HG03039 (cell line): ENCODE data around the gene PEX5L.

Source experiments
- ATAC-seq: cut with Tn5 transposase; IDR thresholded peaks from one replicate; pipeline ENCODE4 v1.9.1; 2021; ENCODE audit warnings: mild to moderate bottlenecking, moderate library complexity; ENCODE audit not compliant: unreplicated experiment

The PEX5L gene

DNA sequence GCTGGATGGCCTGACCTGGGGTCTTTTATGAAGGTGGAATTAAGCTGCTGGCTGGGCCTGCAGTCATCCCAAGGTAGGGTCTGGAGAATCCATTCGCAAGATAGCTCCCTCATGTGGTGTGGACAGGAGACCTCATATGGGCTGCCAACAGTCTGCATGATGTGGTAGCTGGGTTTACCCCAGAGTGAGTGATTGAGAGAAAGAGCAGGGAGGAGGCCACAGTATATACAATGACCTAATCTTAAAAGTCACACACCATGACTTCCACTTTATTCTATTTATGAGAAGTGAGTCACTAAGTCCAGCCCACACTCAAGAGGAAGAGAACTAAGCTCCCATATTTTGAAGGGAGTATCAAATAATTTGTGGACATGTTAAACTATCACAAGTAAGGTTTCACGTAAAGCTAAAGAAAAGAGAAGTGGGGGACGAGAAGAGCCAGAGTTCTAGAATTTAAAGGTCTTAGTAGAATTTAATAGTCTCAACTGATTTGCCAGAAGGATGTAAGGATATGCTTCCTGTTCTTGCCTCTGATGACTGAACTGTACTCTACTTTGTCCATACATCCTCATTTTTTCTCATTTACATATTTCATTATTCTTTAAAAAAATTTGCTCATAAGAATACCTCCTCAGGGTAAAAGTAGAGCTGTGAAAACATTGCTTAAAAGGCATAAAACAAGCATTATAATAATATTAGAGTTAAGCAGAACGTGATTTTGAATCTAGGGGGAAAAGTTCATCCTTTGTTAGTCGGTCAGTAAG lies 184.4 kb downstream of the PEX5L start:
- ATAC-seq: peak; percentile 91

DNA sequence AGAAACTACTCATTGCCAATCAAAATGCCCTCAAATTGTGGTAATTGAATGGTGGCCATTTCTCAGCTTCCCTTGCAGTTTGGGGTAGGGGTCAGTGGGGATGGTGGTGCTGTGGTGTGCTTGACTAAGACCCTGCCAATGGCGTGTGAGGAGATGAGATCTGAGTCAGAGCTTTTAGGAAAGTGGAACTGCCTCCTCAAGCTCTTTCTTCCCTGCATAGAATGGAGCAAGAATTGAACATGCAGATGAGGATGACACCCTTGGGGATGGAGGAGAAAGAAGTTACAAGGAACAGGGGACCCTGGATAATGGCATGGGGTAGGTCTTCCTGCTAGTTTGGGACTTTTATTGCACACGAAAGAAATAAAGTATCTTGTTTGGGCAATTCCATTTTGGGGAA lies 188.0 kb downstream of the PEX5L start:
- no peak for ATAC-seq

DNA sequence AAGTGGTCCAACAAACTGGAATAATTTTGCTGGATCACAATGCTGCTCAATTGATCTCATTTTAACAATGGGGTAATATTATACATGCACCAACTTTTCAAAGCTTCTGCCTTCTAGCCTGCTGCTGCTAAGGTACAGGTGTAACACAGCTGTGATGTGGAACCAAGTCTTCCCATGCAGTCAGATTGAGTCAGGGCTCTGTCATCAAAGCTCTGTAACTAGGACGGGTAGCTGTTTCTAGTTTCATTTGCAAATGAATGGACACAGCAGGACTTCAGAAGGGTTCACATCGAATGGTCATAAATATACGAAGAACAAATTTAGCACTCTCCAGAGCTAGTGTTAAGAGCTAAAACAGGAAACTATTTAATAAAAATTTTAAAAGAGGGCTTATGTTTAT lies 194.7 kb downstream of the PEX5L start:
- ATAC-seq: no peak

DNA sequence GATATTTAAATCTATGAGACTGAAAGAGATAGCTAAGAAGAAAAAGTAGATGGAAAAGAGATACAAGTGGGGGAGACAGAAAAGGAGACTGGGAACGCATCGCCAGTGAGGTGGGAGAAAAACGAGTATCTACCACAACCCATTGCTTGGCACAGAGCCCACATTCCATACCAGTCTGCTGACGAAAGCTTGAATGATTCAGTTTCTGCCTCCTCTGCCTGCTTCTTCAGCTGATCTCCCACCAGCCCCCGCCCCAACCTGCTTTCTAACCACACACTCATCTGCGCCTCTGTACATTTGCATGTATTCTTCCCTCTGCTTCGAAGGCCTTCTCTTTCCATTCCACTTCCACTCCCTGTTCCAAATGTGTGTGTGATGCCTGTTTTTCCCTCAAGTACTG lies 195.8 kb downstream of the PEX5L start:
- ATAC-seq: no peak

DNA sequence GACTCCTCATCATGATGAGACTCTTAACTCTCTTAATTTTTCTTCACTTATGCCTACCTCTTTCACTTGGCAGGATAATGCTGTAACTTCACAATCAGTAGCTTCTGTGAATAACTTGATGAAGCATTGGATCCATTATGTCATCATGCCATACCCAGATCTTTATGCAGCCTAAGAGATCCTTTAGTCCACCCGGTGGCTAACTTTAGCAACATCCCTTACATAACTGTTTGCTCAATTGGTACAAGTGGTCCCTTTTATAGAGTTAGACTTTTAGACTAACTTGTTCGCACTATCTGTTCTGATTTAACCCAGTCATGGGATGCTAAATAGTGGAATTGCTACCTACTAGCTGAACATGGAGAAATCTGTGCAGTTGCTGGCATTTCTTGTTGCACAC lies 199.4 kb downstream of the PEX5L start:
- ATAC-seq: no peak

DNA sequence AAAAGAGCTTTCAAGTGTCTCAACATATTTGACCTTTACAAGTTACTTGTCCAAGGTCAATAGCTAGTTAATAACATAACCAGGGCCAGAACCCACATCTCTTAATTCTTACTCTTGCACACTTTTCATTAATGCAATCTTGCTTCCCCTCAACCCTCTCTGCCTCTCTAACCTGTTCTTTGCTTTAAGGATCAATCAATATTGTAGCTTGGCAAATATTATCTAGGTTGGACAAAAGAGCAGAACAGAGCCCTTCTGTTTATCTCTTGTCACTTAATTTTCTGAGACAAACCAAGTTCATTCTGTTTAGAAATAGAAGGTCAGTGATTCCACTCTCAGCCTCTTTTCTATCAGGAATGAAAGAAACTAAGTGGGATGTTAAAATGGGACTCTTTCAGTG lies 203.4 kb downstream of the PEX5L start:
- no peak for ATAC-seq

DNA sequence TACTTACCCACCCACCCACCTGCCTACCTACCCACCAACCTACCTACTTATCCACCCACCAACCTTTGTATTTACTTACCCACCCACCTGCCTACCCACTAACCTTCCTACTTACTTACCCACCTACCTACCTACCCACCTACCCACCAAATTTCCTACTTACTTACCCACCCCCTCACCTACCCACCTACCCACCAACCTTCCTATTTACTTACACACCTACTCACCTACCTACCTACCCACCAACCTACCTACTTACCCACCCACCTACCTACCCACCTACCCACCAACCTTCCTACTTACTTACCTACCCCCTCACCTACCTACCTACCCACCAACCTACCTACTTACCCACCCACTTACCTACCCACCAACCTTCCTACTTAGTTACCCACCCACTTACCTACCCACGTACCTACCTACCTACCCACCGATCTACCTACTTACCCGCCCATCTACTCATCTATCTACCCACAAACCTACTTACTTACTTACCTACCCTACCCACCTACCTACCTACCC lies 204.3 kb downstream of the PEX5L start:
- ATAC-seq: no peak

DNA sequence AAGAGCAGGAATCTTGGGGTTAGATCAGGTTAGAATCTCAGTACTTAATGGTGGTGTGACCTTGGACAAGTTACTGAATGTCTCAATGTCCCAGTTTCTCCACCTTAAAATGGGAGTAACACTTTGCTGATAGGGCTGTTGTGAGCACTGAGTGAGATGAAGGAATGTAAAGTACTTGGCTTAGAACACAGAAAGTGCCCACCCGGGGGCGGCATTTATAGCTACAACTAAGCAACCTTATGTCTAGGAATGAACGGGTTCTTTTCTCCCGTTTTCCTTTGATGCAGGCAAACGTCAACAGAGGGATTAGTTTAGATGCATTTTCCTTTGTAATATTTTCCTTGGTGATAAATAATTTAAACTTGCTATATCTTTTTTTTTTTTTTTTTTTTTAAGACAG lies 207.3 kb downstream of the PEX5L start:
- no peak for ATAC-seq

DNA sequence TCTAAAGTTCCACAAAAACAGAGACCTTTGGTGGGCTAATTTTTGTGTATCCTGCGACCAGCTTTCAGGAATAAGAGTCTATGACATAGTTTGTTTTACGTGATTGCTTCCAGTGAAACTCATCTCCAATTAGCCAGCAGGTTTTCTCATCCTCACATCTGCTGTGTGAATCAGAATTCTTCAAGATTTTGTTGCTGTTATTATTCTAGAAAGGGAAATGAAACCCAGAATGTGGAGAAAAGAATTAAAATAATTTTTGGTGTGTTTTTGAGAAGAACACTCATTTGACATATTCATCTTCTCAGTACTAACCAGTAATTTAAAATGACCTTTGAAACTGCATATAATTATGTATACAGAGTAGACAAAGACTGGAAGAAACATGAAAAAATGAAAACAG lies 208.0 kb downstream of the PEX5L start:
- no peak for ATAC-seq

DNA sequence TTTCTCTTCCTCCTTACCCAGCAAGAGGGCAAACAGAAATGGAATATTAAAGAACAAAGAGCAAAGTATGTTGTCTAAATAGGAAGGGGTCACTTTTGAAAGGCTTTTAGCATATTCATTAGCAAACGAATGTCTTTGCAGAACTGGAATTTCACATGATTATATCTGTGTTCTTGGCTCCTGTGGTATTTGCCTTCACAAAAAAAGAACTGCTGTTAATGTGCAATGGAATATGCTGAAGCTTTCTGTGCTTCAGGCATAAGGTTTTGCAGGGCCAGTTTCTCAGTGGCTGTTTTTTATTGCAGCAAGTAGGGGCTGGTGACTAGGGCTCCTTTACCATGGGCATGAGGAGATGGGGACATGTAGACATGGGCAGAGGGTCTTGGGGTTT lies 210.5 kb downstream of the PEX5L start:
- no peak for ATAC-seq

DNA sequence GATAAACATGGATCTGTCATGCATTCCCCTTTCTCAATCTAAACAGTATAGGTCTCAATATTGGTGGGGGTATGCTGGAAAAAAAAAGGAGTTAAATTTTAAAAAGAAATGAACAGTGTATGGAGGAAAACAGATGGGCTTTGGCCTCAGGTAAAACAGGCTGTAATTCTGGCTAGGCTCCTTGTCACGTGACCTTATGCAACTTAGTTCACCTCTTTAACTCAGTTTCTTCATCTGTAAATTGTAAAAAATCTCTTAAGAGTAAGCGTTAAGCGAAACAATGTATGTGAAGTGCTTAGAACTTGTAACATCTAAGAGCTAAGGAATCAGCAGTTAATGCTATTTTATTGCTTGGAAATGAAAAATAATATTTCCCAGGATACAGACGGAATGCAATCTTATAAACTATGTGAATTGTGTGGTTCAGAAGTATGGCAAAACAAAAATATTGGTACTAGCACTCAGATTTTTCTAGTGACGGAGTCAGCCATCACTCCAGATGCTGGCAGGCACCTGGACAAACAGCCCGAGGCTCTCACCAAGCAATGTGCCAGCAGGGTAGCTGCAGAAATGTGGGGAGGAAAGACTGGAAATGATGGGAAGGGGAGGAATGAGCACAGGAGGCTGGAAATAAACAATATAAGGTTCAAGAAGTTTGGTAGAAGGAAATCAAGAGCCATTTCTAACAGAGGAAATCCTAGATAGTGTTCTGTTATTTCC lies 211.1 kb downstream of the PEX5L start:
- ATAC-seq: no peak

DNA sequence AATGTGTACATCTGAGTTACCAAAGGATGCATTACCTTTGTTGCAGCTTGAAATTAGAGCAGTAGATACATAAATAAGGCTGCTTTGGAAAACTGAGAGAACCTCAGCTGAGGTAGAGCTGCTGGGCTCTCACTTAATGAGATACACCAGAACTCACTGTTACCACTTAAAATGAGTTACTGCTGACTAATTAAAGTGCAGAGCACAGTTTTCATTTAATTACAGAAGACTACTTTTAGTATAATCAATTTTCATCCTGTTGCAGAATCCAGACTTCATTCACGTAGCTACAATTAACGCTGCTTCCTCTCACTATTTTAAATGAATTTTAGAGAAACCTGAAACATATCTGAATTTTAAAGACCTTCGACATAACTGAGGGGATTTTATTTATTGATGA lies 214.4 kb downstream of the PEX5L start:
- ATAC-seq: no peak

DNA sequence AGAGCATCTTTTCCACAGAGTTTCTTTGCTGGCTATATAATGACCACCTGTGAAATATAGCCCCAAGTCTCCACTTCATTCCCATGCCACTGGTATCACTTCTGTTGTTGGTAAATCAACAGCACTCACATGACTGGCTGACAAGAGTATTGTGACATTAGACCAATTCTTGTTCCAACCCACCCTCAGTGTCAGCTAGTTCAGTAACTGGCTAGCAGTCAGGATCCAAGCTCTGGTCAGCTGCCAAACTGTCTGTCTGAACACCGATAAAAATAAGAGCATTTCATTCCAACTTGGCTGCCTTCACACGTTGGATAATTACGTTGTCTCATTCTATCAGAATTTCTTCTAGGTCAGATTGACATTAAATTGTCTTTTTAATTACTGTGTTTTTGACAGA lies 217.4 kb downstream of the PEX5L start:
- ATAC-seq: no peak

DNA sequence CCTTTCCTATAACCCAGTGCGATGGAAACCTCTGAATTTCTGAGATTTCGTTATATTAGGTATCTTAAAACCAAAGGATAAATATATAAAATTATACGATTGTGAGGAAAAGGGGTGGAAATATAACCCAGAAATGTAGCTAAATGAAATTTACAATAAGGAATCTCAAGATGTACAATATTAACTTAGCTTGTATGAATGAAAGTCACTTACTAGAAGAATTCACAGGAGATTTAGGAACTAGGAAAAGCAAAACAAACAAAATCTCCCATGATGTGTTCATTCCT lies 224.7 kb downstream of the PEX5L start:
- ATAC-seq: no peak

DNA sequence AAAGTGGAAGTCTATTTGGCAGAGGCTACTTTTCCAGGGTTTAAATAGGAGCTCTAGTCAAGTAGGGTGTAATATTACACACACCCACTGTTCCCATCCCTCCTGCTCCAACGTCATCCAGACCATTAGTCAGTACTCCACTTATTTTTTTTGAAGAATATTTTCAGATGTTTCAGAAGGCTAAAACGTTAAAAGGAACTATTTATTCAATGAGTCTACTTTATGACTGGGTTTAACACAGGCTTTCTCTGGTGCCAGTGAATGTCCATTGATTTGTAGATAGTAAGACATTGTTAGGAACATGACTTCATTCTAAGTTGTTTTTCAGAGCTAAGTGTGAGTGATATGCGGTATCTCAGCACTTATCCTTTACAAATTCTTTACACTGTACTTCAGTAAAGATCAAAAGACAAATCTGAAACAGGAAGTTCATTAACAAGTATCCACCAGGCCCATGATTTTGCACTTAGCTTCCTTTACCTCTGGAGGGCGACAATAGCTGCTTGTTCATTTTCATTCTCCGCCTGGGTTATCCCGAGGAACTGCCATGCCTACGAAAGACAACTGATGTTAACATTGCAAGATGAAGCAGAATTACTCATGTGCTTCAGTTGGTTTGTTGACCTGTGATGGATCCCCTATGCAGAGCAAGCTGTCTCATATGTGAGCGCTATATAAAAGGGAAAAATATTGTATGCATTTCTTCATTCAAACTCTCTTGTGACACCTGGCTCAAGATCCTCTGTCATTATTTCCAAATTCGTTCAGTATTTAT lies 225.2 kb downstream of the PEX5L start:
- ATAC-seq: no peak

DNA sequence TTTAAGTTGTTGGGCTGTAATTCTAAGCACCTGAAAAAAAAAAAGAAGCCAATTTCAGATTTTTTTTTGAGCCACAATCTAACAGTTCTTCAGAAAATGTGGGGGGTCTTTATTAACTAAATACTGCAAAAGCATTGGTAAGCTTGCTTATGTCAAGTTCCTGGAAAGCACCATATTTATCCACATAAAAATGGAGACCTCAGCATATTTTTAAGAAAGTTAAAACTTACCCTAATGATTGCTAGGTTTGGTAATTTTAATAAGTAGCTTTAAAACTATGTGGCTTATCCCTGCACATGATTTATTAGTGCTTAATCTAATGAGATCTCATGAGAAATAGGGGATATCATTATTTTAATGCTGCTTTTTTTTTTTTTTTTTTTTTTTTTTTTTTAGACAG lies 227.1 kb downstream of the PEX5L start:
- ATAC-seq: no peak

DNA sequence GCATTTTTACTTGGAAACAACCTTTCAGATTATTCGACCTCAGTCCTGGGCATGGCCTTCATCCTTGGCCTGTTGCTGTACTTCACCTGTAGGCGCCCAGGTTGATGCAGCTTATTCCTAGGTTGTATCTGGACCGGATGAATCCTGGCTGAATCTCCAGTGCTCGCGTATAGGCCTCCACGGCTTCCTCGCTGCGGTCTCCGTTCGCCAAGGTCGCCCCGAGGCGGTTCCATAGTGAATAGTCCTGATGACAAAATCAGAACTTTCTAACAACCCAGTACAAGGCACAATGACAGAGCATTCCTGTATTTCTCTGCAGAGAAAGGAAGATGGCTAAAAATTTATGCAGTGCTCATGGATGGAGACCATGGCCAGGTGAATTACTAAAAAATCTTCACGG lies 229.1 kb downstream of the PEX5L start:
- ATAC-seq: no peak

DNA sequence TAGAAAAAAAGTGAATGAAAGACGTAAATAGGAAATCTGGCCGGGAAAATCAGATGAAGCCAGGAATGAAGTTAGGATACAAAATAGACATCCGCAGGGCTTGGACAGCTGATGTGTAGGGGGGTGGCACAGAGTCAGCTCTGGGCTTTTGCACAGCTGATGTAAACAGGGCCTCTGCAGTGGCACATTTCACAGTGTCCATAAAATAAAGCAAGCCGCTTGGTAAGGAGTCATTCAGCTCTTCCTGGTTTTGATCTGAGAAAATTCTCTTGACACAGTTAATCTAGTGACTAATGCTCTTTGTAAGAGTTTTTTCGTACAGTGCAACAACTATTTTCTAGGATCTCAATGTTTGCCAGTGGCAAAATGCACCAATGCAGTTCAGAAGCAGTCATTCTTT lies 230.6 kb downstream of the PEX5L start:
- no peak for ATAC-seq

DNA sequence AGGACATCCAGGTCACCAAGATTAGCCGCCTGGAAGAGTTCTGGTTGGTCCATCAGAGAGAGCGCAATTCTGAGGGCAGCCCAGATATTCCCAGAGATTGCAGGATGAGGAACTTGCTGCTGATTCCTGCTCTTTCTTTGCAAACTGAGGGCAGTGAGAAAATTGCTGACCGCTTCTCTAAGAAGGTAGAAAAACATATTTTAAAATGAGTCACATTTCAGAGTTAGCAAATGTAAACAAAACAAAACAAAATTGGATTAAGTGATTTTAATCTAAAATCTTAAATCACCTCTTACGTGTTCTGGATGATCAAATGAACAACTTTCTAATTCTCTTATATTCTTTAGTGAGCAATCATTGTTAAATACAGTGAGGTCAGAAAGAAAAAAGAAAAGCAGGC lies 234.9 kb downstream of the PEX5L start:
- no peak for ATAC-seq

DNA sequence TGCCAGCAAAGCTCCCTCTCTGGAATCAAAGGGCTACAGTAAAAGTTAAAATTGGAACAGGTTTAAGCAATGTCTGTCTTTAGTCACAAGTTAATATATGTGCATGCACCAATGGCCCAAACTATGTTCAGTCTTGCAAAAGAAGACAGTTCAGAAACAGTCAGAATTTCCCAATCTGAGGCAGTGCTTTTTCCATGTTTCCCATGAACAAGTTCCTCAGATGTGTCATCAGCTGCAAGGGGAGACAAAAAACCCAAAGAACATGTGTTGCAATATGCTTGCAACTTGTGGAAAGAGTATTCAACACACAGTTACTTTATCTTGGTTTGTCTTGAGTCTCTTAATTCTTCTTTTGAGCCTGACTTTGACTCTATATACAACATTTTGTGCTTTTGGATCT lies 235.5 kb downstream of the PEX5L start:
- ATAC-seq: no peak

DNA sequence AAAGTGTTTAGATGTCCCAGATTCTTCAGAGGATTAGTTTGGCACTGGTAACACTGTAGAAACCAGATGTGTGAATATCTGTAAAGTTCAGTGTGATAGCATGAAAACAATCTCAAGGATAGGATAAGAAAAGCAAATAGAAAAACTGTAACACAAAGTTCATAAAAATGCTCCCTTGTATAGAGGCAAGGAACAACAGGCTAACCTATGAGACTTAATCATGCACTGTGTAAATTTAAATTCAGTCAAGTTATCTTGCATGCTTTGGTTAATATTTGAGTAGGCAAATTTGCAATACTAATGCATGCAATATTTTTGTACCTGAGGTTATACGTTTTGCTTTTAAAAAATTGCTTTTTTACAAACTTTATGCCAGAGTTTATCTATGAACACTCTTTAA lies 239.5 kb downstream of the PEX5L start:
- ATAC-seq: no peak

DNA sequence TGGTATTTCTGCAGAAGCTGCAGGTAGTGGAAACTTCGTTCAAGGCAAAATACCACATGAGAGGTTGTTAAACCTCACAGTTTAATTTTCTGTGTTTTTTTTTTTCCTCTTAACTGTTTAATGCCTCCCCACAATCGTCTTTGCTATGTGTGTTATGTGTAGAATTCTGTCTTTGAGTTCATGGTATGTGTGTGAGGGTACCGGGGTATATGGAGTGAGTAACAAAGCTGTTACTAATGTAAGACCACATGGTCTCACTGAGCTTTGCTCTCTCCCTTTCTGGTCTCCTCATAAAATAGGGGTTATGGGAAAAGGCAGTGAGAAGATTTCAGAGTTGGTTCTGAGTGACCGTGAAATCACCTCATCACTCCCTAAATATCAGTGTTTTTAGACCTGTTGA lies 240.3 kb downstream of the PEX5L start:
- ATAC-seq: no peak
